Prostate gland (tissue), 2 donors: Measurements from ENCODE around the gene KATNAL2. TPM values are rescaled to one million over a fixed set of nuclear protein-coding genes. Genes with fewer than 3 reads are reported as not detected.

ENCODE experiments used
- DNase-seq: peaks from one replicate; pipeline ENCODE4 v3.0.0-alpha.2; 2019; ENCODE audit warnings: low spot score
- H3K27ac ChIP-seq, 2 donors: fragments of 200-600 bp; sonication (generic); 2 replicates each; pipeline ENCODE4 v1.5.1; 2017 to 2019
- H3K27me3 ChIP-seq: fragments of 200-600 bp; sonication (generic); replicated peaks from 2 replicates; pipeline ENCODE4 v1.5.1; 2019; ENCODE audit not compliant: insufficient read depth
- H3K36me3 ChIP-seq, 2 donors: fragments of 200-600 bp; sonication (generic); 1 replicate in 1 of 2; 2 replicates in 1 of 2; pipeline versions ENCODE4 v1.5.1 to v1.8.1; 2017 to 2019
- H3K4me1 ChIP-seq: fragments of 200-600 bp; sonication (generic); replicated peaks from 2 replicates; pipeline ENCODE4 v1.5.1; 2019
- H3K4me3 ChIP-seq, 2 donors: fragments of 200-600 bp; sonication (generic); 2 replicates each; pipeline ENCODE4 v1.5.1; 2017 to 2019
- H3K9me3 ChIP-seq: fragments of 200-600 bp; sonication (generic); 2 replicates; pipeline ENCODE4 v1.5.1; 2017
- CTCF ChIP-seq, 4 experiments: fragments of 200-600 bp in 2 of 4; fragments of 450-650 bp in 2 of 4; sonication (generic) in 2 of 4; IDR thresholded peaks; 1 replicate in 3 of 4; 2 replicates in 1 of 4; pipeline ENCODE4 v1.5.1; 2016 to 2019; ENCODE audit warnings: antibody characterized with exemption in 4 of 4, mild to moderate bottlenecking in 2 of 4, moderate library complexity in 2 of 4
- POLR2A ChIP-seq: fragments of 450-650 bp; IDR thresholded peaks from one replicate; pipeline ENCODE4 v1.6.1; 2016; ENCODE audit warnings: antibody characterized with exemption, mild to moderate bottlenecking
- POLR2AphosphoS5 ChIP-seq: sonication (generic); formaldehyde crosslinking; IDR thresholded peaks from one replicate; pipeline ENCODE4 v1.6.1; 2017; ENCODE audit warnings: antibody characterized with exemption
- WGBS: methylation state at CpG from one replicate; pipeline ENCODE4 v1.1.5; 2018; 5-methylcytosine and 5-hydroxymethylcytosine counted together
- intact Hi-C: fragments of 100-400 bp; cut with DNase I; formaldehyde crosslinking; loops from one replicate; pipeline ENCODE4 v1.14.2; 2022
- total RNA-seq, 2 donors: library from RNA; depleted of rRNA; stranded (reverse); fragments of >200 nt; gene quantifications; one replicate each; pipeline ENCODE4 v1.1.0, GENCODE V29; 2016

Gene KATNAL2
- total RNA-seq, 2 donors from 2014 or later, result 4.2 to 11.7 TPM

GRCh38 chr18:47109720-47110119 is 192.3 kb downstream of the KATNAL2 start:
- intact Hi-C loops, result no loop called here
- WGBS, result 86% methylated on average over 1 of the region's 1 CpG

GRCh38 chr18:47110492-47111274 is 193.3 kb downstream of the KATNAL2 start:
- Histone ChIP-seq H3K27me3 (no peaks in the 10 kb centered on the region), H3K27ac (no peak overlapping the region), H3K4me1 (no peaks in the 10 kb centered on the region), H3K36me3 (peaks cover 0 to 4% of the 10 kb centered on the region in 2 donors), H3K9me3 (no peaks in the 10 kb centered on the region), H3K4me3 (no peak overlapping the region)
- DNase-seq, result no peak
- 91% methylated on average over 6 of the region's 6 CpGs for WGBS
- no peak for TF ChIP-seq POLR2AphosphoS5
- intact Hi-C loops, result no loop called here

More at GRCh38 chr18:47109720-47110119, 192.3 kb downstream of the KATNAL2 start:
- Histone ChIP-seq H3K4me3 (no peak overlapping the region), H3K9me3 (no peaks in the 10 kb centered on the region), H3K27me3 (no peaks in the 10 kb centered on the region), H3K36me3 (peaks cover 0 to 4% of the 10 kb centered on the region in 2 donors), H3K27ac (no peak overlapping the region), H3K4me1 (no peaks in the 10 kb centered on the region)
- DNase-seq, result no peak
- TF ChIP-seq POLR2AphosphoS5 (no peak), POLR2A (no peak), CTCF (IDR thresholded peaks at IDR 0.05) (no peak)

GRCh38 chr18:47113796-47114540 is 196.6 kb downstream of the KATNAL2 start:
- no peak overlapping the region for H3K27ac ChIP-seq
- H3K4me3 ChIP-seq, result no peak overlapping the region
- no peaks in the 10 kb centered on the region for H3K9me3 ChIP-seq
- no peak for DNase-seq
- TF ChIP-seq POLR2A (no peak), POLR2AphosphoS5 (no peak), CTCF (IDR thresholded peaks at IDR 0.05) (no peak)
- no peaks in the 10 kb centered on the region for H3K4me1 ChIP-seq
- no peaks in the 10 kb centered on the region for H3K27me3 ChIP-seq
- intact Hi-C loops, result no loop called here
- WGBS, result 86% methylated on average over 2 of the region's 2 CpGs
- peaks cover 0 to 4% of the 10 kb centered on the region in 2 donors for H3K36me3 ChIP-seq

- H3K9me3 ChIP-seq, result no peaks in the 10 kb centered on the region
These were observed 197.8 kb downstream of the KATNAL2 start for GRCh38 chr18:47115205-47115604.

More at GRCh38 chr18:47115205-47115604, 197.8 kb downstream of the KATNAL2 start:
- TF ChIP-seq POLR2AphosphoS5, result no peak
- no peak for TF ChIP-seq POLR2A
- TF ChIP-seq CTCF (IDR thresholded peaks at IDR 0.05), result no peak
- no peak overlapping the region for H3K4me3 ChIP-seq
- intact Hi-C loops, result no loop called here
- H3K4me1 ChIP-seq, result no peaks in the 10 kb centered on the region
- peaks cover 0 to 4% of the 10 kb centered on the region in 2 donors for H3K36me3 ChIP-seq
- WGBS, result 62% methylated on average over 2 of the region's 2 CpGs
- DNase-seq, result no peak
- no peaks in the 10 kb centered on the region for H3K27me3 ChIP-seq
- no peak overlapping the region for H3K27ac ChIP-seq
